Bronchial epithelial cell (primary cell): ENCODE results near the gene PTGES3L. TPM values are rescaled to one million over a fixed set of nuclear protein-coding genes. Genes with fewer than 3 reads are reported as not detected.
"Not testable (repeated sequence)": the region's sequence is repeated elsewhere in the genome, so short reads cannot be mapped to it uniquely, and the experiment has no call there.

Source experiments
- DNase-seq: peaks from one replicate; pipeline ENCODE4 v3.0.0-alpha.2; 2010; ENCODE audit warnings: low read depth
- FAIRE-seq: peaks from 2 replicates; lab custom pipeline; 2011; peaks lifted over from hg19 to GRCh38; lab: Jason Lieb, UNC
- H3K27me3 ChIP-seq: 2 replicates; pipeline ENCODE4 v1.5.1; 2011; ENCODE audit warnings: low read length; ENCODE audit not compliant: control insufficient read depth, insufficient read depth
- H3K36me3 ChIP-seq: 2 replicates; pipeline ENCODE4 v1.5.1; 2011; ENCODE audit warnings: low read length; ENCODE audit not compliant: control insufficient read depth, insufficient read depth
- H3K4me3 ChIP-seq: 2 replicates; pipeline ENCODE4 v1.5.1; 2011; ENCODE audit warnings: mild to moderate bottlenecking, low read depth, low read length, control low read depth
- total RNA-seq: library from RNA; depleted of rRNA; stranded (reverse); fragments of >200 nt; gene quantifications from 2 replicates; pipeline ENCODE4 v1.2.1, GENCODE V29; 2014
- TF ChIP-seq, protein P1 (sequence below): IDR thresholded peaks from 2 replicates; pipeline ENCODE4 v1.5.1; 2011; ENCODE audit warnings: mild to moderate bottlenecking, moderate library complexity, low read length, control low read depth, inconsistent platforms; ENCODE audit not compliant: insufficient read depth, severe bottlenecking

PTGES3L gene
- total RNA-seq, 1 donor from 2014 or later: under 0.01 TPM

DNA sequence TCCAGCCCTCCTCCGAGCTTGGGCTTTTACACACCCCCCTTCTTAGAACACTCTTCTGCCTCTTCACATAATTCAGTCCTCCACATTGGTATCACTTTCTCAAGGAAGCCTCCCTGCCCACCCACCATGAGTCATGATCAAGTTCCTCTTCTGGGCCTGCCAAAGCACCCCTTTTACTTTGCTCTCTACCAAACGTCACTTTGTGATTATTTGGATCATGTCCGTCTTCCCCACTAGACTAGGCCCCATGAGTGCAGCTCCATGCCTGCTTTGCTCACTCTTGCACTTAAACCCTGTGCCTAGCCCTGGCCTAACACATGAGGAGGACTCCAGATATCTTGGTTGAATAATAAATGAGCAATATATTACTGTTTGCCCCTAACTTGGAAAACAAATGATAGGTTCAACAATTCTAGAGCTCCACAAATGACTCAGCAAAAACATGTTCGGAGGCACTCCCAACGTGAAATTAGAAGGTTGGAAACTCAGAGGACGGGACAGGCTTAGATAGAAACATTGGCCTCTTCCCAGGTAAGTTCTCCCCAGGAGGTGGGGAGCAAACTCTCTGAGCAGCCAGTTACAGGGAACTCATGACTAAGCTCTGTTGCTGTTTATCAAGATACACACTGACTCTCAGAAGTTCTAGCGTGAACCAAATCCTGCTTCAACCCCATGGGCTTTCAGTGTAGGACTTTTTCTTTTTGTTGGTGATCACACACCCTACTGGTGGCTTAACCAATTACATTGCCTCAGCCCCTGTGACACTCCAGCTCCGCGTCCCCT is 51.0 kb downstream of the PTGES3L start:
- Histone ChIP-seq H3K27me3 (no peaks in the 10 kb centered on the region), H3K4me3 (no peak overlapping the region), H3K36me3 (no peaks in the 10 kb centered on the region)
- DNase-seq (peak; percentile 86), FAIRE-seq (no peak)
- TF ChIP-seq, protein P1, sequence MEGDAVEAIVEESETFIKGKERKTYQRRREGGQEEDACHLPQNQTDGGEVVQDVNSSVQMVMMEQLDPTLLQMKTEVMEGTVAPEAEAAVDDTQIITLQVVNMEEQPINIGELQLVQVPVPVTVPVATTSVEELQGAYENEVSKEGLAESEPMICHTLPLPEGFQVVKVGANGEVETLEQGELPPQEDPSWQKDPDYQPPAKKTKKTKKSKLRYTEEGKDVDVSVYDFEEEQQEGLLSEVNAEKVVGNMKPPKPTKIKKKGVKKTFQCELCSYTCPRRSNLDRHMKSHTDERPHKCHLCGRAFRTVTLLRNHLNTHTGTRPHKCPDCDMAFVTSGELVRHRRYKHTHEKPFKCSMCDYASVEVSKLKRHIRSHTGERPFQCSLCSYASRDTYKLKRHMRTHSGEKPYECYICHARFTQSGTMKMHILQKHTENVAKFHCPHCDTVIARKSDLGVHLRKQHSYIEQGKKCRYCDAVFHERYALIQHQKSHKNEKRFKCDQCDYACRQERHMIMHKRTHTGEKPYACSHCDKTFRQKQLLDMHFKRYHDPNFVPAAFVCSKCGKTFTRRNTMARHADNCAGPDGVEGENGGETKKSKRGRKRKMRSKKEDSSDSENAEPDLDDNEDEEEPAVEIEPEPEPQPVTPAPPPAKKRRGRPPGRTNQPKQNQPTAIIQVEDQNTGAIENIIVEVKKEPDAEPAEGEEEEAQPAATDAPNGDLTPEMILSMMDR: peak; percentile 43

DNA sequence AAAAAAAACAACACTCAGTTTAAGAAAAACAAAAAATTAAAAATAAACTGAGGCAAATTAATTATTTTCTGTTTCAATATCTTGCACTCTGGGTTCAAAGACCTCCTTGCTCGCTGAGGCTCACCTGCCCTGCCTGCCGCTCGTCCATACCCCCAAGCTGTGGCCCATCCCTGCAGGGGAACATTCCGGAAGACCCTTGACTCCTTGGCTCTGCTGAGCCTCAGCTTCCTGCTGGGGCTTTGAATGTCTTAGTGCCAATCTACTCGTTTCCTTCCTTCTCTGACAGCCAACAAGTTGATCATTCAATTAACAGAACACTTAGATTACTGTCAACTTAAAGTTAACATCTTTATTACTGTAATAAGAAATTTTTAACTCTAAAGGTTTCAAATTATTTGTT is 55.0 kb downstream of the PTGES3L start:
- TF ChIP-seq, protein P1: no peak
- DNase-seq: no peak
- no peak for FAIRE-seq
- no peaks in the 10 kb centered on the region for H3K36me3 ChIP-seq
- H3K4me3 ChIP-seq: no peak overlapping the region
- H3K27me3 ChIP-seq: no peaks in the 10 kb centered on the region

DNA sequence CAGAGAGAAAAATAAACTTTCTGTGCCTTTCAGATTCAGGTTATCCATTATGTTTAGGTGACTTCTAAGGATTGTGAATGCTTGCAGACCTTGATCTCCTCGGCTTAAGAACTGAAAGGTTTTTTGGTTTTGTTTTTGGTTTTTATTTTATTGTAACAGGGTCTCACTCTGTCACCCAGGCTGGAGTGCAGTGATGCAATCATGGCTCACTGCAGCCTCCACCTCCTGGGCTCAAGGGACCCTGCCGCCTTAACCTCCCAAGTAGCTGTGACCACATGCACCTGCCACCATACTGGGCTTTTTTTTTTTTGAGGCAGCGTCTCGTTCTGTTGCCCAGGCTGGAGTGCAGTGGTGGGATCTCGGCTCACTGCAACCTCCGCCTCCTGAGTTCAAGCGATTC is 56.4 kb downstream of the PTGES3L start:
- not testable (repeated sequence) for DNase-seq, FAIRE-seq, H3K4me3 ChIP-seq, H3K27me3 ChIP-seq, H3K36me3 ChIP-seq

DNA sequence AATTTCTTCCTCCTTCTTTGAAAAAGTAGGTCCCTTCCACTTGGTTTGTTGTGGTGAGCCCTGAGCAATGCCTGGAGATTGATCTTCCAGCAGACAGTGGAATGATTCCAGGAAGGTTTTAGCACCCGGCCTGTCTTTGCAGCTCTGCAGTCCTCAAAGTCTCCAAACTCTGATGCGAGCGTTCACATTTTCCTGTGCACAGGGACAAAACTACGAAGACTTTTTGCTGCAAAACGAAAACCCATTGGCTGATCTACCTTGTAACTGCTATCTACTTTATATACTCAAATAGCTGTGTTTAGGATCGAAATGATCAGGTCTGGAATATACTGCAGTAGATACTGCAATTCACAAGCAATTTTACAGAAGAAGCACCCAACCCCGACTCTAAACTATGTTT is 57.6 kb downstream of the PTGES3L start:
- no peak for DNase-seq
- TF ChIP-seq, protein P1: no peak
- no peaks in the 10 kb centered on the region for H3K27me3 ChIP-seq
- no peak for FAIRE-seq
- no peaks in the 10 kb centered on the region for H3K36me3 ChIP-seq
- no peak overlapping the region for H3K4me3 ChIP-seq

DNA sequence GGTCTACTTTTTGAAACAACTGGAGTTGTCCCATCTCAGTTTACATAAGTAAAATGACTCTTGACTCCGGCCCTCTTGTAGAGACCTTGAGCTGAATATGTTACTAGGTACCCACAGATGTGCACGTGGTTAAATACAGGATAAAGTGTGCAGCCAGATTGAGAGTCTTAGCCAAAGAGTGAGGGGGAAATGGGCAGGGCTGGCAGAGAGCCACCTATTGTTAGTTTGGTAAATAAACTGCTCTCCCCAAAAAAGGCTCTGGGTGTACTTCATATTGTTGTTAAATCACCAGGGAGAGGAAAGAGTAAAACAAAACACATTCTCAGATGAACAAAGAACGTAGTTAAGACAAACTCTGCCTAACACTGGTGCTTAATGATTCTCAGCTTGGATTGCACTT is 59.0 kb downstream of the PTGES3L start:
- DNase-seq: no peak
- no peaks in the 10 kb centered on the region for H3K27me3 ChIP-seq
- no peaks in the 10 kb centered on the region for H3K36me3 ChIP-seq
- TF ChIP-seq, protein P1: no peak
- FAIRE-seq: no peak
- no peak overlapping the region for H3K4me3 ChIP-seq

DNA sequence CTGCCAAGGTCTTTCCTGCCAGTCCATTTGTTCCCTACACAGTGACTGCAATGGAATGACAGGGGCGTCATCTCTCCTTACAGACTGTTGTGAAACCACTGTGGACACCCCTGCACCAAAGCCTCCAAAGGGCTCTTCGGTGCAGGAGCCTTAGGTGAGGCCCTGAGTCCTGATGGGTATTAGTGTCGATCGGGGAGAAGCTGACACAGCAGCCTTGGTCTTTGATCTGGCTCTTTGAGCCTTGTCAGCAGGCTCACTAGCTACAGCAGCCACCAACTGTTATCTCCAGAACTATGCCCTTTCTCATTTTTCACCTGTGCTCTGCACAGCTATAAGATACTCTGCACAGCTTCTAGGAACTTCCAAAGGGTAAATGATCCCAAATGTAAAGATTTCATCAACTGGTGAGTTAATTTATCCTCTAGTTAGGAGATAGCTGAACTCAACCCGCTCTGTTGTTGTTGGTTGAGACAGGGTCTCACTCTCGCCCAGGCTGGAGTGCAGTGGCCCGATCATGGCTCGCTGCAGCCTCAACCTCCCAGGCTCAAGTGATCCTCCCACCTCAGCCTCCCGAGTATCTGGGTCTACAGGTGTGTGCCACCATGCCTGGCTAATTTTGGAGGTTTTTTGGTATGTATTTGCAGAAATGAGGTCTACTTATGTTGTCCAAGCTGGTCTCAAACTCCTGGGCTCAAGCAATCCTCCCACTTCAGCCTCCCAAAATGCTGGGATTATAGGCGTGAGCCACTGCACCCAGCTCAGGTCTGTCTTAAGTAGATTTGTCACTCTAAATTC is 59.6 kb downstream of the PTGES3L start:
- FAIRE-seq (no peak), DNase-seq (no peak)
- Histone ChIP-seq H3K4me3 (no peak overlapping the region), H3K36me3 (no peaks in the 10 kb centered on the region), H3K27me3 (no peaks in the 10 kb centered on the region)
- TF ChIP-seq, protein P1: no peak

DNA sequence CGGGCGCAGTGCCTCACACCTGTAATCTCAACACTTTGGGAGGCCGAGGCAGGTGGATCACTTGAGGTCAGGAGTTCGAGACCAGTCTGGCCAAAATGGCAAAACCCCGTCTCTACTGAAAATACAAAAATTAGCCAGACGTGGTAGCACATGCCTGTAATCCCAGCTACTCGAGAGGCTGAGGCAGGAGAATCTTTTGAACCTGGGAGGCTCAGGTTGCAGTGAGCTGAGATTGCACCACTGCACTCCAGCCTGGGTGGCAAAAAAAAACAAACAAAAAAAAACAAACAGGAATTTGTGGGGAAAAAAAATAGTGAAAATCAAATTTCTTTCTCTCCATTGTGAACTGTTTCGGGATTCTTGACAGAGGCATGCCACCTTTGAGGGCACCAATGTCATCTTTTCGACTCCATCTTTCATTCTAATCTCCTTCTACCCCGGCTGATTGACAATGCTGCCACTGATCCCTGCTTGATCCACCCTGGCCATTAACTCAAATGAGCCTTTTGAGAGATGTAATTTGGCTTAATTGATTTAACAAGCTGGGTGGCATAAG is 60.3 kb downstream of the PTGES3L start:
- not testable (repeated sequence) for FAIRE-seq, H3K27me3 ChIP-seq, DNase-seq, H3K4me3 ChIP-seq, H3K36me3 ChIP-seq
